CD14-positive monocyte (primary cell): ENCODE measurements around the gene BTBD9. TPM values are rescaled to one million over a fixed set of nuclear protein-coding genes. Genes with fewer than 3 reads are reported as not detected.
A peak's percentile ranks its signal among the peaks of the same experiment; 100 is the strongest.

Experiments used
- DNase-seq, 3 donors: peaks; one replicate each; pipeline ENCODE4 v3.0.0-alpha.2; 2011 to 2022
- H2AFZ ChIP-seq: 2 replicates; pipeline ENCODE4 v1.6.0; 2012; ENCODE audit warnings: mild to moderate bottlenecking, low read depth, low read length, inconsistent platforms; ENCODE audit not compliant: insufficient read depth, poor library complexity, severe bottlenecking
- H3K27ac ChIP-seq, 2 donors: 1 replicate in 1 of 2; 2 replicates in 1 of 2; pipeline ENCODE4 v1.5.1; 2012 to 2013; ENCODE audit warnings: low read length in 2 of 2, control low read depth in 1 of 2, inconsistent platforms in 1 of 2, low read depth in 1 of 2, mild to moderate bottlenecking in 1 of 2
- H3K27me3 ChIP-seq, 2 donors: one replicate each; pipeline versions ENCODE4 v1.6.0 to v1.6.1; 2011 to 2013; ENCODE audit warnings: low read length in 2 of 2; ENCODE audit not compliant: control insufficient read depth in 2 of 2, insufficient read depth in 2 of 2
- H3K36me3 ChIP-seq, 2 donors: replicated peaks in 1 of 2; 1 replicate in 1 of 2; 2 replicates in 1 of 2; pipeline versions ENCODE4 v1.5.1 to v1.6.1; 2012 to 2013; ENCODE audit warnings: low read length in 2 of 2, control low read depth in 1 of 2, inconsistent platforms in 1 of 2, mild to moderate bottlenecking in 1 of 2; ENCODE audit not compliant: insufficient read depth in 2 of 2, control insufficient read depth in 1 of 2
- H3K4me1 ChIP-seq, 2 donors: 1 replicate in 1 of 2; 2 replicates in 1 of 2; pipeline versions ENCODE4 v1.5.1 to v1.6.1; 2012 to 2013; ENCODE audit warnings: low read length in 2 of 2, control low read depth in 1 of 2, inconsistent platforms in 1 of 2, mild to moderate bottlenecking in 1 of 2, moderate library complexity in 1 of 2; ENCODE audit not compliant: insufficient read depth in 2 of 2, control insufficient read depth in 1 of 2
- H3K4me2 ChIP-seq: replicated peaks from 2 replicates; pipeline ENCODE3; 2012; ENCODE audit warnings: low read length, moderate library complexity, mild to moderate bottlenecking; ENCODE audit not compliant: poor library complexity, severe bottlenecking; ENCODE audit errors: extremely low read depth
- H3K4me3 ChIP-seq, 3 experiments: fragments of 200-600 bp in 1 of 3; sonication (generic) in 1 of 3; replicated peaks in 1 of 3; 1 replicate in 2 of 3; 2 replicates in 1 of 3; pipeline ENCODE4 v1.5.1; 2011 to 2013; ENCODE audit warnings: low read length in 3 of 3, mild to moderate bottlenecking in 3 of 3, control low read depth in 2 of 3, low read depth in 2 of 3, inconsistent platforms in 1 of 3, moderate library complexity in 1 of 3
- H3K79me2 ChIP-seq: 2 replicates; pipeline ENCODE4 v1.6.0; 2012; ENCODE audit warnings: mild to moderate bottlenecking, control low read depth, inconsistent platforms, low read length, moderate library complexity; ENCODE audit not compliant: insufficient read depth
- H3K9ac ChIP-seq: 2 replicates; pipeline ENCODE4 v1.6.0; 2017; ENCODE audit warnings: low read length, mild to moderate bottlenecking; ENCODE audit not compliant: insufficient read depth, poor library complexity, severe bottlenecking
- H3K9me3 ChIP-seq, 2 donors: replicated peaks in 1 of 2; 1 replicate in 1 of 2; 2 replicates in 1 of 2; pipeline versions ENCODE4 v1.5.1 to v1.6.1; 2012 to 2013; ENCODE audit warnings: low read length in 2 of 2, control low read depth in 1 of 2; ENCODE audit not compliant: control insufficient read depth in 1 of 2, insufficient read depth in 1 of 2
- H4K20me1 ChIP-seq: 2 replicates; pipeline ENCODE4 v1.6.0; 2012; ENCODE audit warnings: mild to moderate bottlenecking, low read length, control low read depth, moderate library complexity; ENCODE audit not compliant: insufficient read depth
- H3K27ac Mint-ChIP-seq, 7 donors: one replicate each; pipeline ENCODE4 v1.8.0; 2020; ENCODE audit warnings: mild to moderate bottlenecking in 7 of 7, mixed read lengths in 7 of 7, moderate library complexity in 6 of 7, inconsistent platforms in 2 of 7
- H3K27me3 Mint-ChIP-seq, 3 donors: one replicate each; pipeline ENCODE4 v1.8.0; 2021 to 2022; ENCODE audit warnings: low read depth in 3 of 3, mild to moderate bottlenecking in 3 of 3, mixed read lengths in 3 of 3, moderate library complexity in 3 of 3, inconsistent platforms in 1 of 3
- H3K36me3 Mint-ChIP-seq, 2 donors: one replicate each; pipeline ENCODE4 v1.8.0; 2020; ENCODE audit warnings: mixed read lengths in 2 of 2, inconsistent platforms in 1 of 2, mild to moderate bottlenecking in 1 of 2
- H3K4me1 Mint-ChIP-seq: one replicate; pipeline ENCODE4 v1.8.0; 2020; ENCODE audit warnings: mild to moderate bottlenecking, mixed read lengths
- H3K4me3 Mint-ChIP-seq, 2 donors: one replicate each; pipeline ENCODE4 v1.8.0; 2020; ENCODE audit warnings: mild to moderate bottlenecking in 2 of 2, mixed read lengths in 2 of 2, moderate library complexity in 1 of 2
- H3K9me3 Mint-ChIP-seq, 7 donors: one replicate each; pipeline ENCODE4 v1.8.0; 2020 to 2022; ENCODE audit warnings: mixed read lengths in 7 of 7, mild to moderate bottlenecking in 6 of 7, moderate library complexity in 6 of 7, inconsistent platforms in 2 of 7
- WGBS: methylation state at CpG from one replicate; pipeline ENCODE4 v1.1.5; 2013; ENCODE audit warnings: missing lambda C conversion rate; ENCODE audit not compliant: insufficient coverage; 5-methylcytosine and 5-hydroxymethylcytosine counted together
- intact Hi-C, 2 donors: fragments of 100-400 bp; cut with micrococcal nuclease; formaldehyde crosslinking; loops; one replicate each; pipeline versions ENCODE4 v1.15.0 to v1.15.1; 2023
- polyA plus RNA-seq, 3 donors: library from polyadenylated mRNA; depleted of rRNA in 1 of 3; unstranded in 2 of 3; stranded (reverse) in 1 of 3; fragments of 300-500 nt in 2 of 3; fragments of >200 nt in 1 of 3; fragmentation: Illumina TruSeq in 2 of 3; gene quantifications; 1 replicate in 2 of 3; 2 replicates in 1 of 3; pipeline ENCODE4 v1.2.3, GENCODE V29; 2012 to 2021
- TF ChIP-seq, protein P1 (sequence below): fragments of 200-600 bp; IDR thresholded peaks from one replicate; pipeline ENCODE4 v1.8.0; 2022; ENCODE audit warnings: antibody characterized with exemption, mild to moderate bottlenecking

The BTBD9 gene
- polyA plus RNA-seq, 3 donors, result 5.2 to 7.5 (median 6.2) TPM

DNA sequence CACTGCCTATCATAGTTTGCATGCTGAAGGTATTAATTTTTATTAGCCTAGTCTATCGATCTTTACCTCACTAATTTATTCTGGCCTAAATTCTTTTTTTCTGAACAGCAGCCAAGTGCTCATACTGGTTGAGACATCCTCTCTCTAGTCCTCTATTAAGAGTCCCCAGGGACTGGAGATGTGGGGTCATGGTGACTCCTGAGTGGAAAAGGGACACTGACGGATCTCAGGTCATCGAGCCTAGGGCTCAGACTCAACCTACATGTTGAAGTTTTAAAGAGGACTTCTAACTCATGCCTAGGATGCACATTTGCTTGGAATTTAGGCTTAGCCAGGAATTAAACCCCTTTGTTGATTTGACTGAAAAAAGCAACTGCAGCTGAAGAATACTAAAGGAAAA is 378.1 kb downstream of the BTBD9 start:
- H3K27ac Mint-ChIP-seq, result no peak overlapping the region
- TF ChIP-seq, protein P1, sequence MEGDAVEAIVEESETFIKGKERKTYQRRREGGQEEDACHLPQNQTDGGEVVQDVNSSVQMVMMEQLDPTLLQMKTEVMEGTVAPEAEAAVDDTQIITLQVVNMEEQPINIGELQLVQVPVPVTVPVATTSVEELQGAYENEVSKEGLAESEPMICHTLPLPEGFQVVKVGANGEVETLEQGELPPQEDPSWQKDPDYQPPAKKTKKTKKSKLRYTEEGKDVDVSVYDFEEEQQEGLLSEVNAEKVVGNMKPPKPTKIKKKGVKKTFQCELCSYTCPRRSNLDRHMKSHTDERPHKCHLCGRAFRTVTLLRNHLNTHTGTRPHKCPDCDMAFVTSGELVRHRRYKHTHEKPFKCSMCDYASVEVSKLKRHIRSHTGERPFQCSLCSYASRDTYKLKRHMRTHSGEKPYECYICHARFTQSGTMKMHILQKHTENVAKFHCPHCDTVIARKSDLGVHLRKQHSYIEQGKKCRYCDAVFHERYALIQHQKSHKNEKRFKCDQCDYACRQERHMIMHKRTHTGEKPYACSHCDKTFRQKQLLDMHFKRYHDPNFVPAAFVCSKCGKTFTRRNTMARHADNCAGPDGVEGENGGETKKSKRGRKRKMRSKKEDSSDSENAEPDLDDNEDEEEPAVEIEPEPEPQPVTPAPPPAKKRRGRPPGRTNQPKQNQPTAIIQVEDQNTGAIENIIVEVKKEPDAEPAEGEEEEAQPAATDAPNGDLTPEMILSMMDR, result no peak
- intact Hi-C loops, result no loop called here
- H3K36me3 Mint-ChIP-seq, result peaks cover 5 to 8% of the 10 kb centered on the region in 2 donors
- no peaks in the 10 kb centered on the region for H3K79me2 ChIP-seq
- no CpG with 5 or more reads among the region's 3 CpGs for WGBS
- no peaks in the 10 kb centered on the region for H3K9me3 ChIP-seq
- no peak overlapping the region for H2AFZ ChIP-seq
- no peak overlapping the region for H3K4me2 ChIP-seq
- H3K4me1 ChIP-seq, result no peaks in the 10 kb centered on the region
- H3K4me3 Mint-ChIP-seq, result no peak overlapping the region
- peaks cover 5% of the 10 kb centered on the region for H3K4me1 Mint-ChIP-seq
- no peaks in the 10 kb centered on the region for H4K20me1 ChIP-seq
- no peaks in the 10 kb centered on the region for H3K36me3 ChIP-seq
- H3K9me3 Mint-ChIP-seq, result no peaks in the 10 kb centered on the region
- DNase-seq, result no peak
- H3K9ac ChIP-seq, result no peak overlapping the region
- H3K27ac ChIP-seq, result no peak overlapping the region
- H3K27me3 Mint-ChIP-seq, result no peaks in the 10 kb centered on the region
- no peaks in the 10 kb centered on the region for H3K27me3 ChIP-seq
- H3K4me3 ChIP-seq, result no peak overlapping the region

DNA sequence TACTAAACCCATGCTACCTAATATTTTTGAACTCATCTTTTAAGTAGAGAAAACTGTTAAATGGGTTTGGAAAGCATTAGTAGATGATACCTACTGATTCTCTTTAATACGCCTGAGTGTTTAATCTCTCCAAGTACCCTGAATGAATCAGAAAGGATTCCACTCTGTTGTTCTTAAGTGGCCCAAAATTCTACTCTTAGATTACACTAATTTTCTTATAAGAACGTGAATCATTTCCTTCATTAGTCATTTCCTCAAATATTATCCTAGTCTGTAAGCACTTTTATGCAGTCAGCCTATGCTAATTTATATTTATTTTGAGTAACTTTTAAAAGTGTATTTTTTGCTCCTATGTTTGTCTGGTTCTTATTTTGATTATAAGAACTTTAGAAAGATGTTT is 380.0 kb downstream of the BTBD9 start:
- Mint-ChIP-seq H3K27ac (peak overlapping the region in 1 of 7 donors; percentile 19), H3K4me3 (no peak overlapping the region), H3K4me1 (peaks cover 5% of the 10 kb centered on the region), H3K36me3 (peaks cover 18 to 22% of the 10 kb centered on the region in 2 donors), H3K9me3 (peaks cover 0 to 2% (median 0%) of the 10 kb centered on the region in 7 donors), H3K27me3 (no peaks in the 10 kb centered on the region)
- DNase-seq, result peak in 2 of 3 donors; percentile 14 to 20
- Histone ChIP-seq H3K4me1 (no peaks in the 10 kb centered on the region), H3K4me3 (no peak overlapping the region), H3K27me3 (no peaks in the 10 kb centered on the region), H3K9me3 (no peaks in the 10 kb centered on the region), H3K4me2 (no peak overlapping the region), H3K9ac (no peak overlapping the region), H3K36me3 (peaks cover 2 to 12% of the 10 kb centered on the region in 2 donors), H3K79me2 (no peaks in the 10 kb centered on the region), H3K27ac (no peak overlapping the region), H4K20me1 (no peaks in the 10 kb centered on the region), H2AFZ (no peak overlapping the region)
- no CpG with 5 or more reads among the region's 2 CpGs for WGBS
- intact Hi-C loops, result no loop called here
- TF ChIP-seq, protein P1, result no peak
